ACC112 (cell line): ENCODE results near the gene RHOT1.
"Not testable (repeated sequence)": the region's sequence is repeated elsewhere in the genome, so short reads cannot be mapped to it uniquely, and the experiment has no call there.

Experiments
- H2AFZ ChIP-seq: fragments of 200-600 bp; sonication (generic); one replicate; pipeline ENCODE4 v1.6.0; 2017; ENCODE audit warnings: antibody characterized with exemption, low read length; ENCODE audit not compliant: unreplicated experiment
- H3K27ac ChIP-seq: fragments of 200-600 bp; sonication (generic); 2 replicates; pipeline ENCODE4 v1.5.1; 2014; ENCODE audit warnings: low read depth, mild to moderate bottlenecking, antibody characterized with exemption, low read length, moderate library complexity
- H3K27me3 ChIP-seq: fragments of 200-600 bp; sonication (generic); 2 replicates; pipeline ENCODE4 v1.6.1; 2014; ENCODE audit warnings: mild to moderate bottlenecking, antibody characterized with exemption, low read length, moderate library complexity, mixed read lengths; ENCODE audit not compliant: insufficient read depth
- H3K36me3 ChIP-seq: fragments of 200-600 bp; sonication (generic); 2 replicates; pipeline ENCODE4 v1.6.1; 2016; ENCODE audit warnings: mild to moderate bottlenecking, antibody characterized with exemption, low read length, moderate library complexity, mixed read lengths; ENCODE audit not compliant: insufficient read depth
- H3K4me1 ChIP-seq: fragments of 200-600 bp; sonication (generic); one replicate; pipeline ENCODE4 v1.6.1; 2016; ENCODE audit warnings: low read length, mixed read lengths; ENCODE audit not compliant: insufficient read depth, unreplicated experiment, control insufficient read depth
- H3K4me3 ChIP-seq: fragments of 200-600 bp; sonication (generic); 2 replicates; pipeline ENCODE4 v1.5.1; 2014; ENCODE audit warnings: mild to moderate bottlenecking, low read depth, low read length
- H3K79me2 ChIP-seq: fragments of 200-600 bp; sonication (generic); one replicate; pipeline ENCODE4 v1.6.0; 2016; ENCODE audit warnings: low read length; ENCODE audit not compliant: control insufficient read depth, unreplicated experiment, insufficient read depth

Gene RHOT1

DNA sequence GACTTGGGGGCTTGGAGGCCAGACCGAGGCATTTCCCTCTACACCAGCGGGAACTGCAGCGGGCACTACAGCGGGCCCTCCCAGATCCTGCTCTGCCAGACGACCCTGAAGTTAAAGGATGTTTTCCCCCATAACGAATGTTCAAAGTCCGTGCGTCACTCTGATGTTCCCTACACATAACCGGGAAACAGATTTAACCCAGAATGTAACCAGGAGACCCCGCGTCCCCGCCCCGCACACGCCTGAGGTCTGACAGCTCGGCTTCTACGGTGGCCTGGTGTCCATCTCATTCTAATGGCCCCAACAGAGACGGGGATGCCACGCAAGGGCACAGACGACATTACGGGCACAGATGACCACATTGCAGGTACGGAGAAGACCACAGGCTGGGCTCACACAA lies 31.7 kb upstream of the RHOT1 start:
- H3K79me2 ChIP-seq: no peaks in the 10 kb centered on the region
- H3K36me3 ChIP-seq: no peaks in the 10 kb centered on the region
- no peak overlapping the region for H3K27ac ChIP-seq
- no peak overlapping the region for H2AFZ ChIP-seq
- peaks cover 14% of the 10 kb centered on the region for H3K4me1 ChIP-seq
- H3K4me3 ChIP-seq: no peak overlapping the region
- H3K27me3 ChIP-seq: no peaks in the 10 kb centered on the region

GRCh38 chr17:32111141-32111771 lies 31.0 kb upstream of the RHOT1 start:
- peak overlapping the region; percentile 13 for H2AFZ ChIP-seq
- H3K4me1 ChIP-seq: peaks cover 14% of the 10 kb centered on the region
- no peaks in the 10 kb centered on the region for H3K36me3 ChIP-seq
- H3K27ac ChIP-seq: no peak overlapping the region
- H3K4me3 ChIP-seq: peak overlapping the region; percentile 44
- H3K27me3 ChIP-seq: no peaks in the 10 kb centered on the region
- H3K79me2 ChIP-seq: no peaks in the 10 kb centered on the region

DNA sequence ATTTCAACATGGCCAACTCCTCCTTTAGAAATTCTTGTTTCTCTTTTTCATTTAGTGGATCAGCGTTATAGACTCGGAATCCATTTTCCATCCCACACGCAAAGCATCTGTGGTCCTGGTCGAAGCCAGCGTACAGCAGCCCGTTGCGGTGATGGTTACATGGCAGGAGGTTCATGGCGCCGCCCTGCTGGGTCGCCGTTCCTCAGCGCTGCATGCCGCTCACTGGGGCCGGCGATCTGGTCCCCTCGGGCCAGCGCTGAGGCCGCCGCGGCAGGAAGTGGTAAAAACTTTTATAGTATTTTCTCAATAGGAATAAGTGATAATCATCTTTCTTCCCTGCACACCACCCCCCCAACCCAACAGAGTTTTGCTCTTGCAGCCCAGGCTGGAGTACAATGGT lies 29.9 kb upstream of the RHOT1 start:
- H3K27ac ChIP-seq: no peak overlapping the region

GRCh38 chr17:32114536-32114935 lies 27.8 kb upstream of the RHOT1 start:
- 0 out of 2 replicates have a peak, but pooled peaks cover 7% of the 10 kb centered on the region for H3K27me3 ChIP-seq
- H3K27ac ChIP-seq: no peak overlapping the region

More for the DNA sequence above, 29.9 kb upstream of the RHOT1 start:
- Histone ChIP-seq H3K27me3 (no peaks in the 10 kb centered on the region), H3K36me3 (no peaks in the 10 kb centered on the region), H2AFZ (no peak overlapping the region), H3K4me3 (no peak overlapping the region), H3K79me2 (no peaks in the 10 kb centered on the region), H3K4me1 (peaks cover 14% of the 10 kb centered on the region)

DNA sequence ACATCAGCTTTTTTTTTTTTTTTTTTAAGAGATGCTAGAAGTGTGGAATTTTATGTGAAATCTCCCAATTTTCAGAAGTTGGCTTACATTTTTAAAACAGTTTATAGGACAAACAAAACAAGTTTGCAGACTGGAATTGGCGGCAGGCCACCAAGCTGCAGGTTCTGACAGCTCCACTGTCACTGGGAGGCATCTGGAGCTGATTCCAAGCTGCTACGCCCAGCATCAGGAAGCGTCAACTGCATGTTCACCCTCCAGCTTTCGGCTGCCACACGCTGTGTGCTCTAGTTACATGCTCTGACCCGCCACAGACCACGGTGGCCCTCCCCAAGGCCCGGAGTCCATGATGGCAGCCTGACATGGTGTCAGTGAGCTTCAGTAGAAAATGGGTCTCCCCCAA lies 26.8 kb upstream of the RHOT1 start:
- H3K27me3 ChIP-seq, H2AFZ ChIP-seq, H3K36me3 ChIP-seq, H3K27ac ChIP-seq, H3K4me3 ChIP-seq, H3K79me2 ChIP-seq: not testable (repeated sequence)
- H3K4me1 ChIP-seq: peaks cover 14% of the 10 kb centered on the region

More at GRCh38 chr17:32114536-32114935, 27.8 kb upstream of the RHOT1 start:
- H3K79me2 ChIP-seq: no peaks in the 10 kb centered on the region
- H3K36me3 ChIP-seq: no peaks in the 10 kb centered on the region
- peaks cover 14% of the 10 kb centered on the region for H3K4me1 ChIP-seq
- H2AFZ ChIP-seq: no peak overlapping the region
- no peak overlapping the region for H3K4me3 ChIP-seq

- Histone ChIP-seq H2AFZ (no peak overlapping the region), H3K27ac (no peak overlapping the region), H3K27me3 (0 out of 2 replicates have a peak, but pooled peaks cover 7% of the 10 kb centered on the region), H3K36me3 (no peaks in the 10 kb centered on the region), H3K79me2 (no peaks in the 10 kb centered on the region), H3K4me1 (peaks cover 2% of the 10 kb centered on the region), H3K4me3 (no peak overlapping the region)
Observed at GRCh38 chr17:32116937-32117336, 25.4 kb upstream of the RHOT1 start.

GRCh38 chr17:32117399-32117798 lies 24.9 kb upstream of the RHOT1 start:
- Histone ChIP-seq H3K27ac (no peak overlapping the region), H3K79me2 (no peaks in the 10 kb centered on the region), H3K4me3 (no peak overlapping the region), H3K27me3 (0 out of 2 replicates have a peak, but pooled peaks cover 7% of the 10 kb centered on the region), H3K36me3 (no peaks in the 10 kb centered on the region), H3K4me1 (no peaks in the 10 kb centered on the region), H2AFZ (no peak overlapping the region)

DNA sequence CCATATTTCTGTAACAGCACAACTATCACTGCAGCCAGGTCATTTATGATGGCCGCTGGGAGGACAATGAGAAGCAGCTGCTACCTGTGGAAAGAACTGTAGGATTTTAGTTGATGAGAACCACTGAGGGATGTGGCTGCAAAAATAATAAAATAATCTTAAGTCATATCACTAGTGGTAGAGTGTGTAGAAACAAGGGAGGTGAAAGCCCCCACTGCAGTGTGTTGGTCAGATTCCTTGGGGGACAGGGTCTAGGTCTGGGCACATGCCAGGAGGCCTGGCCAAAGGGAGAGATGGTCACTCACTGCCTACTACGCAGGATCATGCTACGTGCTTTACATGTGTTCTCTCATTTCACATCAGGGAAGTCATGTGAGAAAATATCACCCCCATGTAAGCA lies 24.2 kb upstream of the RHOT1 start:
- H3K4me1 ChIP-seq, H3K4me3 ChIP-seq, H3K36me3 ChIP-seq, H3K27me3 ChIP-seq, H3K79me2 ChIP-seq, H3K27ac ChIP-seq, H2AFZ ChIP-seq: not testable (repeated sequence)

- Histone ChIP-seq H3K27me3 (0 out of 2 replicates have a peak, but pooled peaks cover 7% of the 10 kb centered on the region), H3K4me1 (no peaks in the 10 kb centered on the region), H2AFZ (no peak overlapping the region), H3K27ac (no peak overlapping the region), H3K4me3 (no peak overlapping the region), H3K79me2 (no peaks in the 10 kb centered on the region), H3K36me3 (no peaks in the 10 kb centered on the region)
Observed at GRCh38 chr17:32118835-32119234, 23.5 kb upstream of the RHOT1 start.

DNA sequence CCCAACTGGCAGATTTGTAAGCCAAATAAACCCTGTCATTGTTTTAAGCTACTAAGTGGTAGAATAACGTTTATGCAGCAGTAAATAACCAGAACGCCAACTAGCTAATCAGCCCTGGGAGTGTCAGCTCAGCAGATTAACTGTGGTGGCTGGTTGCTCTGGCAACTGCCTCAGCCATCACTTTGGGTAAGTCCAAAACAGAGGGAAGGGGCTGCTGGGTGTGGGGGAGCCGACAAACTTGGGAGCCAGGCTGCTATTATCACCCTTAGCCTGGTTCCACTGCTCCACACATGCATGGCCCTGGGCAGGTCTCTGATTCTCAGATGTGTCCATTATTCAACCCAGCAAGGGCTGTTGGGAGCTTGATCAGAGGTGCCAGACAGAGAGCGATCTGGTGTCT lies 22.2 kb upstream of the RHOT1 start:
- Histone ChIP-seq H3K4me3 (no peak overlapping the region), H2AFZ (no peak overlapping the region), H3K4me1 (no peaks in the 10 kb centered on the region)

DNA sequence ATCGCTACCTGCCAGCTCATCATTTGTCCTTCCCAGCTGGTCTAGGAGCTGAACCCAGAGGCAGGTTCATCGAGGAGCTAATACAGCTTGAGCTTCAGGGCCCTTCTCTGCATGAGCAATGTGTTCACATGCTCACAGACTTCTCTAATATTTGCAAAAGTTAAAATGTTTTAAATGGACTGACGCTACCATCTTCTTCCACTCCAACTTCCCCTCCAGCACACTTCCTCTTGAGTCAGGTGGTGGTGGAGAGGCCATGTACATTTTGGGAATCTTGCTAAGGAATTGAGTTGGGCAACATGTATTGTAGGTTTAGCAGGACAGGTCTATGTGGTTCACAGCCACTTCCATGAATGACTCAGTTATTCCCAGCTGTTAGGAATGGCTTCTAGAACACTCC lies 21.6 kb upstream of the RHOT1 start:
- no peak overlapping the region for H2AFZ ChIP-seq
- no peaks in the 10 kb centered on the region for H3K4me1 ChIP-seq
- H3K27me3 ChIP-seq: 0 out of 2 replicates have a peak, but pooled peaks cover 7% of the 10 kb centered on the region
- H3K27ac ChIP-seq: no peak overlapping the region
- no peaks in the 10 kb centered on the region for H3K36me3 ChIP-seq
- no peaks in the 10 kb centered on the region for H3K79me2 ChIP-seq
- no peak overlapping the region for H3K4me3 ChIP-seq

More for the DNA sequence above, 22.2 kb upstream of the RHOT1 start:
- Histone ChIP-seq H3K27me3 (0 out of 2 replicates have a peak, but pooled peaks cover 7% of the 10 kb centered on the region), H3K27ac (no peak overlapping the region), H3K79me2 (no peaks in the 10 kb centered on the region), H3K36me3 (no peaks in the 10 kb centered on the region)
